Activated CD4-positive, alpha-beta T cell treated with anti-CD3 and anti-CD28 coated beads for 36 hours (primary cell): ENCODE data around the gene METTL2B. TPM values are rescaled to one million over a fixed set of nuclear protein-coding genes. Genes with fewer than 3 reads are reported as not detected.
"Not testable (repeated sequence)": the region's sequence is repeated elsewhere in the genome, so short reads cannot be mapped to it uniquely, and the experiment has no call there.

Source experiments
- ATAC-seq: fragments of 200-7000 bp; cut with Tn5 transposase; one replicate; pipeline ENCODE4 v1.10.0; 2021; ENCODE audit warnings: mild to moderate bottlenecking, moderate library complexity
- CTCF ChIA-PET: fragments of 350-600 bp; sonication (Branson Sonifier 250); formaldehyde crosslinking; loops from one replicate; lab custom pipeline; 2021; ENCODE audit warnings: antibody characterized with exemption; lab: Charles Lee
- POLR2A ChIA-PET: fragments of 350-600 bp; sonication (Branson Sonifier 250); formaldehyde crosslinking; loops from one replicate; lab custom pipeline; 2021; ENCODE audit warnings: antibody characterized with exemption, inconsistent platforms; lab: Charles Lee
- DNase-seq: peaks from one replicate; pipeline ENCODE4 v3.0.0-alpha.2; 2020
- H3K27ac Mint-ChIP-seq: one replicate; pipeline ENCODE4 v1.8.0; 2021; ENCODE audit warnings: mixed read lengths
- H3K27me3 Mint-ChIP-seq: one replicate; pipeline ENCODE4 v1.8.0; 2021; ENCODE audit warnings: mixed read lengths
- H3K36me3 Mint-ChIP-seq: one replicate; pipeline ENCODE4 v1.8.0; 2021; ENCODE audit warnings: low read depth, mixed read lengths
- H3K4me1 Mint-ChIP-seq: one replicate; pipeline ENCODE4 v1.8.0; 2021; ENCODE audit warnings: mixed read lengths
- H3K4me3 Mint-ChIP-seq: one replicate; pipeline ENCODE4 v1.8.0; 2021; ENCODE audit warnings: mild to moderate bottlenecking, moderate library complexity, mixed read lengths
- H3K9me3 Mint-ChIP-seq: one replicate; pipeline ENCODE4 v1.8.0; 2021; ENCODE audit warnings: low read depth, mixed read lengths
- intact Hi-C, 2 experiments: fragments of 100-400 bp; cut with DNase I in 1 of 2; cut with micrococcal nuclease in 1 of 2; formaldehyde crosslinking; loops; one replicate each; pipeline versions ENCODE4 v1.14.2 to v1.15.1; 2022 to 2024; cut with DNase I, micrococcal nuclease
- total RNA-seq, 2 experiments: library from RNA; stranded (reverse); gene quantifications; one replicate each; pipeline ENCODE4 v1.2.3, GENCODE V29; 2021

Gene METTL2B
- total RNA-seq, 2 experiments from 2014 or later = 36.1 to 40.3 TPM

DNA sequence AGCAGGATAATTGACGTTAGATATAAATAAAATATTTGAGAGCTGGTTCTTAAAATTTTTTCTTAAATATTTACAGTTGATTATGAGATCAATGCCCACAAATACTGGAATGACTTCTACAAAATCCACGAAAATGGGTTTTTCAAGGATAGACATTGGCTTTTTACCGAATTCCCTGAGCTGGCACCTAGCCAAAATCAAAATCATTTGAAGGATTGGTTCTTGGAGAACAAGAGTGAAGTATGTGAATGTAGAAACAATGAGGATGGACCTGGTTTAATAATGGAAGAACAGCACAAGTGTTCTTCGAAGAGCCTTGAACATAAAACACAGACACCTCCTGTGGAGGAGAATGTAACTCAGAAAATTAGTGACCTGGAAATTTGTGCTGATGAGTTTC lies 2.5 kb downstream of the METTL2B start:
- H3K9me3 Mint-ChIP-seq, POLR2A ChIA-PET, ATAC-seq, H3K27me3 Mint-ChIP-seq, DNase-seq, H3K4me3 Mint-ChIP-seq: not testable (repeated sequence)
- H3K4me1 Mint-ChIP-seq = peaks cover 31% of the 10 kb centered on the region
- intact Hi-C loops = loop anchor here in 1 of 2 experiments (5.0 kb wide), 2 partner anchors 52 to 137 kb away; partner anchors contain the start of gene RBM28
- peaks cover 32% of the 10 kb centered on the region for H3K36me3 Mint-ChIP-seq
- H3K27ac Mint-ChIP-seq = peak overlapping the region; percentile 31
- CTCF ChIA-PET = interaction anchor here (0.8 to 1.1 kb wide), 2 partner anchors 18 to 52 kb away, joined by 3 read pairs; no protein-coding TSS in a partner anchor

DNA sequence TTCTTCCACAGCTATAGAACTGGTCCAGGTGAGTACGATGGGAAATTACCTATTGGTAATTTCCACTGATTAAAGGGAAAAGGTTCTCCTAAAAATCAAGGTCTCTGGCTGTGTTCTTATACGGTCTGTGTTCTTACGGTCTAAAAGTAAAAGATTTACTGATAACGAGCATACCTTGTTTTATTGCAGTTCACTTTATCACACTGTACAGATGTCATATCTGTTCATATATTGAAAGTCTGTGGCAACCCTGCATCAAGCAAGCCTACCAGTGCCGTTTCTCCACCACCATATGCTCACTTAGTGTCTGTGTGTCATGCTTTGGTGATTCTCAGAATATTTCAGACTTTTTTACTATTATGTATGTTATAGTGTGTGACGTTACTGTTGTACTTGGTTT lies 11.6 kb downstream of the METTL2B start:
- H3K9me3 Mint-ChIP-seq, H3K4me1 Mint-ChIP-seq, intact Hi-C loops, POLR2A ChIA-PET, DNase-seq, H3K27ac Mint-ChIP-seq, H3K4me3 Mint-ChIP-seq, H3K27me3 Mint-ChIP-seq, CTCF ChIA-PET, ATAC-seq: not testable (repeated sequence)
- peaks cover 30% of the 10 kb centered on the region for H3K36me3 Mint-ChIP-seq

DNA sequence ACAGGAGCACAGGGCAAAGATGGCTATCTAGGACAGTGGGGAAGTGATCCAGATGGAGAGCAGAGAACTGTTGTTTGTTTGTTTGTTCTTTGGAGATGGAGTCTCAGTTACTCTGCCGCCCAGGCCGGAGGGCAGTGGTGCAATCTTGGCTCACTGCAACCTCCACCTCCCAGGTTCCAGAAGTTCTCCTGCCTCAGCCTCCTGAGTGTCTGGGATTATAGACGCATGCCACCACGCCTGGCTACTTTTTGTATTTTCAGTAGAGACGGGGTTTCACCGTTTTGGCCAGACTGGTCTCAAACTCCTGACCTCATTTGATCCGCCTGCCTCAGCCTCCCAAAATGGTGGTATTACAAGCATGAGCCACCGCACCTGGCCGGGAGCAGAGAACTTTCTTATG lies 20.9 kb downstream of the METTL2B start:
- Mint-ChIP-seq H3K27me3 (no peaks in the 10 kb centered on the region), H3K4me1 (no peaks in the 10 kb centered on the region), H3K27ac (no peak overlapping the region), H3K36me3 (peaks cover 43% of the 10 kb centered on the region), H3K4me3 (no peak overlapping the region), H3K9me3 (no peaks in the 10 kb centered on the region)
- ChIA-PET CTCF (interaction anchor here (1.3 kb wide), 1 partner anchor 21 kb away, joined by 3 read pairs; no protein-coding TSS in a partner anchor), POLR2A (no interaction called here)
- intact Hi-C loops = no loop called here
- no peak for ATAC-seq
- DNase-seq = no peak

DNA sequence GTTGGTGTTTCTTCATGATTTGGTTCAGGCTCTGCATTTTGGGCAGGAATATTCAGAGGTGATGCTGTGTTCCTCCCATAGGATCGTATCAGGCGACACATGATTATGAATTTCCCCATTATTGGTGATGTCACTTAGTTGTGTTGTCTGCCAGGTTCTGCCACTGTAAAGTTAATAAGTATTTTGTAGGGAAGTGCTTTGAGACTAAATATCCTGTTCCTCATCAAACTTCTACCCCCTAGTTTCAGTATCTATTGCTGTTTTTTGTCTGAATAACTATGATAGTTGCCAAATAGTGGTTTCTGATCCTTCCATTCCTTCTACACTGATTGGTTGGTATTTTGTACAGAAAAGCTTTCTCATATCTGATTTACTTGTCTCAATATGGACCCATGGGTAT lies 28.9 kb downstream of the METTL2B start:
- POLR2A ChIA-PET = not testable (repeated sequence)

DNA sequence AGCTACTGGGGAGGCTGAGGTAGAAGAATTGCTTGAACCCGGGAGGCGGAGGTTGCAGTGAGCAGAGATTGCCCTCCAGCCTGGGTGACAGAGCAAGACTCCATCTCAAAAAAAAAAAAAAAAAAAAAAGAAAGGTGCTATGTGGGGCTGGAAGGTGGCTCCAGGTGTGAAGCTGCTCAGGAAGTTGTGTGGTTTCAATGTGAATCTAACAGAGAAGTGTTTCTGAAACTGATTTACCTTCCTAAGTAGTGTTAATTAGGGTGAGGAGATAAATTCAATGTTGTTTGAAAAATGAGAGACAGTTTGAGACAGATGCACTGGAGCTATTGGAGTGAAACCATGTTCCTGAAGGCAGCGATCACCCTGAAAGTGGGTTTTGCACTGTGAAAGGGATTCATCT lies 30.3 kb downstream of the METTL2B start:
- H3K9me3 Mint-ChIP-seq, CTCF ChIA-PET, POLR2A ChIA-PET, ATAC-seq, H3K27me3 Mint-ChIP-seq, H3K36me3 Mint-ChIP-seq, DNase-seq, H3K27ac Mint-ChIP-seq, intact Hi-C loops, H3K4me3 Mint-ChIP-seq: not testable (repeated sequence)
- H3K4me1 Mint-ChIP-seq = peaks cover 14% of the 10 kb centered on the region

More for the DNA sequence above, 28.9 kb downstream of the METTL2B start:
- H3K4me1 Mint-ChIP-seq, DNase-seq, ATAC-seq, H3K27ac Mint-ChIP-seq, H3K4me3 Mint-ChIP-seq, intact Hi-C loops, CTCF ChIA-PET, H3K9me3 Mint-ChIP-seq, H3K27me3 Mint-ChIP-seq: not testable (repeated sequence)
- peaks cover 19% of the 10 kb centered on the region for H3K36me3 Mint-ChIP-seq

DNA sequence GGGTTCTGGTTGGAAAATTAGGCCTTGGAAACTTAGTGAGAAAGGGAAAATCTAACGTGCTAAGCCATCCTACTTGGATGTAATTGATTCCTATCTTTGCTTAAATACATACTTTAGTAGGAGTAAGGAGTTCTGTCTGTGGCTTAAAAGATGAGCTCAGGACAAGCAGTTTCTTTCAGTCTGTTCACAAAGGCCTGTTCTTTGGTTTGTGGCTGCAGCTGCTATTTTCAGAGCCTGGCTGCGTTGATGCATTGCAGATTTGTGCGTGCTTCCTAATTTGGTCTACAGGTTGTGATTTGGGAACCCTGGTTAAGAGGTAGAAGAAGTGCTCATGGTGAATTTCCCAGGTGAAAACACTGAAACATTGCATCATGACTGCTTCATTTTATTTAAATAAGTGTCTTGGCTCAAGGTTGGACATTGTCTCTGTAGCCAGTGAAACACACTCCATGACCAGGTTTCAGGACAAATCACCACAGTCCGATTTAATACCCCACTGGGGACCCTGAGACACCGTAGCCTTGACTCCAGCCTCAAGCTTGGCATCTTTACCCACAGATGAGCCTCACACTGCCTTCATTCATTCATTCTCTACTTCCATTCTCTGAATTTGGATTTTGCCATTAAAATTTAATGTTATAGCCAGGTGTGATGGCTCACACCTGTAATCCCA lies 30.9 kb downstream of the METTL2B start:
- H3K4me3 Mint-ChIP-seq, ATAC-seq, DNase-seq, H3K27ac Mint-ChIP-seq, H3K36me3 Mint-ChIP-seq, H3K9me3 Mint-ChIP-seq, H3K27me3 Mint-ChIP-seq, intact Hi-C loops, CTCF ChIA-PET, POLR2A ChIA-PET: not testable (repeated sequence)
- H3K4me1 Mint-ChIP-seq = peaks cover 16% of the 10 kb centered on the region

DNA sequence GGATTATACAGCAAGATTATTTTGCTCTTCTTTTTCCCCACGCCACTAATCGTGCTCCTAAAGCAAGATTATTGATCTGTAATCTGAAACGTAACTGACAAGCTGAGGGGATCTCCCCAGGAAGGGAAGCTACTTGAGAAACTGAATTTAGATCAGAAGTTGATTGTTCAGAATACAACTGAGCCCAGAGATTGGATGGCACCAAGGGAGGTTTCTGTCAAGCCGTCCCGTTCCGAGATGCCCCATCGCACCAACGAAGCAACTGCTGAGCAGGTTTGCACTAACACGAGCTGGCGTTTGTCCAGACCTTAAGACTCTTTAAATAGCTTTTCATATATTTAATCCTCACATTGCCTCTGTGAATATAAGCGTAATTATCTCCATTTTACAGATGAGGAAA lies 35.1 kb downstream of the METTL2B start:
- H3K27ac Mint-ChIP-seq, intact Hi-C loops, H3K4me3 Mint-ChIP-seq, H3K9me3 Mint-ChIP-seq, H3K36me3 Mint-ChIP-seq, H3K27me3 Mint-ChIP-seq: not testable (repeated sequence)
- H3K4me1 Mint-ChIP-seq = peaks cover 11% of the 10 kb centered on the region
- ChIA-PET POLR2A (interaction anchor here (0.6 kb wide), 1 partner anchor 327 kb away, joined by 3 read pairs; no protein-coding TSS in a partner anchor), CTCF (interaction anchor here (1.2 kb wide), 1 partner anchor 85 kb away, joined by 4 read pairs; no protein-coding TSS in a partner anchor)
- peak; percentile 12 for DNase-seq
- peak; percentile 28 for ATAC-seq

DNA sequence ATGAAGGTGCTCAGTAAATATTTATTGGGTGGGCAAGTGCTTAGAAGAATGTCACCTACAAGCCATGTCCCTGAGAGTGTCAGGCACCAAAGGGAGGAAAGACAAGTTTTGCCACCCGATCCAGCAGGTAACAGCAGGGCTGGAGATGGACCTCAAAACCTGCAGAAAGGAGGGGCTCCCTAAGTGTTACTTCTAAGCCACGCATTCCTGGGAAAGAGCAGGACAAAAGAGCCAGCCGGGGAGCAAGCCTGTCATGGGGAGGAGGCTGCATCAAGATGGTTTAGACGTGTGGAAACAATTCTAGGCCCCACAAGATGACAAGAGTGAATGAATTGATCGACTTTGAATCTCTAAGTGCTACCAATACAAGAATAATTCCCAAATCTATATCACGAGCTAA lies 38.7 kb downstream of the METTL2B start:
- H3K9me3 Mint-ChIP-seq, DNase-seq, intact Hi-C loops, POLR2A ChIA-PET, H3K4me3 Mint-ChIP-seq, CTCF ChIA-PET, H3K36me3 Mint-ChIP-seq, H3K4me1 Mint-ChIP-seq, H3K27me3 Mint-ChIP-seq, H3K27ac Mint-ChIP-seq, ATAC-seq: not testable (repeated sequence)

DNA sequence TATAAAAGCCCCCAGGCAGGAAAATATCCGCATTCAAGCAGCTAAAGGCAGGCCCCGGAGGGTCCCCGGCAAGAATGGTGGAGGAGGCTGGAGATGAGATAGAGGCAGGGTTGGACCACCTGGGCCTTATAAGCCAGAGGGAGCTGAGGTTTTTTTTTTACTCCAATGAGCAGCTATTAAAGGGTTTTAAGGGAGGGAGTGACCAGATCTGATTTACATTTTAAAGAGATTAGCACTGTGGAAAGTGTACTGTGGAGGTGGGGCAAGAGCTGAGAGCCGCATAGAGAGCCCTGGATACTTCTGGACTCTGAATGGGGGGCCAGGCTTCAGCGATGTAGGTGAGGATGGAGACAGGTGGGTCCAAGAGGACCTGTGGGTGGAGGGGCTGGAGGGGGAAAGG lies 40.5 kb downstream of the METTL2B start:
- intact Hi-C loops, CTCF ChIA-PET, H3K4me3 Mint-ChIP-seq, H3K27me3 Mint-ChIP-seq, H3K27ac Mint-ChIP-seq, H3K36me3 Mint-ChIP-seq, POLR2A ChIA-PET, ATAC-seq, H3K4me1 Mint-ChIP-seq, H3K9me3 Mint-ChIP-seq, DNase-seq: not testable (repeated sequence)

DNA sequence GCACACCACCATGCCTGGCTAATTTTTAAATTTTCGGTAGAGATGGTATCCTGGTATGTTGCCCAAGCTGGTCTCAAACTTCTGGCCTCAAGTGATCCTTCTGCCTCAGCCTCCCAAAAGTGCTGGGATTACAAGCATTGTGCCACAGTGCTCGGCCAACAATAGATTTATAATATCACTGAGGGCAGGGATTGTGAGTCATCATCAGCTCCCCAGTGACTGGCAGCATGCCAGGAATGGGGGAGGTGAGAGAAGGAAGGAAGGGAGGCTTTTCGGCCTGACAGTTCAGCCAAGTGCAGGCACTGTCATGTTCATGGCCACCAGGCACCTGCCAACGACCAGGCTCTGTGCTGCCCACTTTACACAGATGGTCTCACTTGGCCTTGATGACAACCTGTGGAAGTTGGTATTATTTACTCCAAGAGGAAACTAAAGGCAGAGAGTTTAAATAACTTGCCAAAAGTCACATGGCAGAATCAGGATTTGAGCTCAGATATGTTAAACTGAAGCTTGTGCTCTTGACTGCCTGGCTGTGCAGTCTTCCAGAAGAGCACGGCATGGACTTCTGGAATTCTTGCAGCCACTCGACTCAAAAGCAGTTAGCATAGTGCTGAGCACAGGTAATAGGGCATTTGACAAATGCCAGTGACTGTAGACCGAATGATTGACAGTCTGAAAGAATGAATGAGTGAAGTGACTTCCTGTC lies 46.8 kb downstream of the METTL2B start:
- CTCF ChIA-PET = interaction anchor here (0.6 kb wide), 1 partner anchor 437 kb away, joined by 5 read pairs; no protein-coding TSS in a partner anchor
- H3K9me3 Mint-ChIP-seq, H3K4me1 Mint-ChIP-seq, H3K27me3 Mint-ChIP-seq, H3K4me3 Mint-ChIP-seq, POLR2A ChIA-PET, intact Hi-C loops, H3K36me3 Mint-ChIP-seq: not testable (repeated sequence)
- DNase-seq (peak; percentile 89), ATAC-seq (peak; percentile 95)
- peak overlapping the region; percentile 60 for H3K27ac Mint-ChIP-seq

DNA sequence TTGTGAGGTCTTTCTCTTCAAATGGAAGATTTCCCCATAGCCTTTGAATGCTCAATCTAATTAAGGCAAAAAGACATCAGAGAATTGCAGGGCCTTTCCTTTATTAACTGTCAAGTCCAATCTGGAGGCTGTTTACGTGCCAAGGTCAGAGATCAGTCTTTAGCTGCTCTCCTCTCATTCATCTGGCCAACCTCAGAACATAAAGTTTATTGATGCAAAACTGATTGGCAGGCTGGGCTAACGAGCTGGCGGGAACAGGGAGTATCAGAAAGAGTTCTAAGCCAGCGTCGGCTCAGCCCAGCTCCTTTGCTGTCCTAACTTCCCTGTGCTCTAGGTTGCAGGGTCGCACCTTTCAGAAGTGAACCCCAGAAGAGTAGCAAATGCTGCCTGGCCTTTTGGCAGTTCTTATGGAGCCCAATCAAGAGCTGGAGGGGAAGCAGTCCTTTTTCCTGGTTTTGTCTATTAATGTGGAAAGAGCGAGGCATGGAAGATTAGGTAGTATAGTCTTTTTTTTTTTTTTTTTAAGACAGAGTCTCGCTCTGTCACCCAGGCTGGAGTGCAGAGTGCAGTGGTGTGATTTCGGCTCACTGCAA lies 47.5 kb downstream of the METTL2B start:
- H3K4me3 Mint-ChIP-seq, H3K4me1 Mint-ChIP-seq, CTCF ChIA-PET, H3K36me3 Mint-ChIP-seq, intact Hi-C loops, H3K27me3 Mint-ChIP-seq, POLR2A ChIA-PET, ATAC-seq, H3K9me3 Mint-ChIP-seq, DNase-seq: not testable (repeated sequence)
- H3K27ac Mint-ChIP-seq = peak overlapping the region; percentile 31
